D341Med (cell line): ENCODE results near the gene APP.

Experiments
- DNase-seq: peaks from one replicate; pipeline ENCODE4 v3.0.0; 2012; ENCODE audit warnings: low spot score

The APP gene

DNA sequence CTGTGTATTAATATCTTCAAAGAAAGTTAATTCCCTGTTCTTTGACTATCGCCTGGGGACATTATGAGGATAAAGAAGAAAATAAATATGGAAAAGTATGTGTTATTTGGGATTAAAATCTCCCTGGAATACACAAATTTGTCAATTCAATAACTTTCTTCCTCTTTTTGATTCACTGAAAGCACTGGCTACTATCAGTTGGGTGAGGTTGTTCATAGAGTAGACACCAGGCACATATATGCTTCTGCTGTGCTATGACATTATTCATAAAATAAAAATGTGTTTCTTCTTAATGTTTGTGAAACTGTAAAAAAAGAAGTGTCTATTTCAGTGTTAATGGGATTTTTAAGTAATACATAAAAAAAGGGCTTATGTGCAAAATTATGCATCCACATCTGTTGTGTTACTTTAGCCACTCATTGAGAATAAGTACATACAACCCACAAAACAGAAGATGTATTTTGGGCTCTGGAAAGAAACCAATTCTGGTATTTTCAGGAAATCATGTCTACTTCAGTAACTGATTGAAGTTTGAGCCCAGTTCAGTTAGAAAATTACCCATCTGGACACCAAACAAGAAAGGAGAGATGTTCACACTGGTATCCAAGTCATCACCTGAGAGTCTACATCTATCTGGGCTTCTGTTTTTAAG lies 266.4 kb downstream of the APP start:
- DNase-seq, result no peak

DNA sequence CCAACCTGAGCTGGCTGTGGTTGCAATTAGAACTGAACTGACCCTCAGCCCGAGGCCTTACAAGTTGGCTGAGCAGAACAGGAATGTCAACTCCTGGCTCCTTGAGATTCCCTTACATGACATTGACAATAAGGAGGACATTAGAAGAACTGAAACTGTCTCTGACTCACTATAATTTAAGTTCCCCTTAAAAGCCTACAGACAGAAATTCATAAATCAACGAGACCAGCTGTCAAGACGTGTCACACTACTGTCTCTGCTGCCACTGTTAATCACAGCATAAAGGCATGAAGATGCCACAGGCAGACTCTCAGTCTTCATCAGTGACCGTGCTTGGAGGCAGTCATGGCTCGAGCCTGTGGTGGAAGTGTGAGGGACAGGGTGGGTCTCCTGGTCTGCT lies 267.0 kb downstream of the APP start:
- DNase-seq, result no peak

DNA sequence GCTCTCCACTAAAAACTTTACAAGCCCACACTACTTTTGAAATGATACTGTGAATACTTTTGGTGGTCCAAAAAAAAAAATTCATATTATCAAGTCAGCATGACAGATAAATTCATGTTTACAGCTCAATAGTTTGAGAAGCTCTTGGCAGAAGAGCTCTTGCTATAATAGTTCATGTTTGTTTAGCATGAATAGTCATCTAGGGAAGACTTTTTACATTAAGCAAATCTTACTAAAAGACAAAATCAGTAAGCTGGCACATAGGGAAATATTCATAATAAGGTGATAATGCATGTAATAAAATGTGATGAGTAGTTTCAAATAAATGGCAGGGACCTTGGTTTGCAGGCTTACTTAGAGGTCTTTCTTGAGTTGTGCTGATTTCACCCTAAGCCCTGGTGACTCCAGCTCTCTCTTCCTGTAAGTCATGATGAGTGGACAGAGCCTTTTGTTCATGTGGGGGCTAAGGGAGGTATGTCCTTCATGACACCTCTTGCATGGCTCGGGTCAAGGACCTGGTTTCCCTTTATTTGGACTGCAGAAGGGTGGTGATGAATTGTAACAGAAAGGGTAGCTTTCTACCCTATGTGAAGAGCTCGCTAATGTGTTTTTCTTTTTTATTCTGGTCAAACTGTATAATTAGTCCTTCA lies 269.1 kb downstream of the APP start:
- DNase-seq, result no peak

DNA sequence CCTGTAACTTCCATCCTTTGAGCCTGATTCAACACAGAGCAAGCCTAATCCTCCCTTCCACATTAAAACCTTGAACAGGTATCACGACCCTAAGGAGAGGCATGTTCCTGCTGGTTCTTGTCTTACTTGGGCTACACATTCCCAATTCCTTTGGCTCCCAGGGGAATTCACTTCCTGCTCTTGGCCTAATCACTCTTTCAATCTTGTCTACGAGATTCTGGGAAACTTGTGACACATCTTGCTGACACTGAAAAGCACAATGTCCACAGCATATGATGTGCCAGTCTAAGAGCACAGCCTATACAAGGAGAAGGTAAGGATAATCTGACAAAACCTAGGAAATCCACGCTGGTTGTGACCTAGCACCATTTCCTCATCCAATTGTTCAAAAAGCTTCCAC lies 271.9 kb downstream of the APP start:
- no peak for DNase-seq

DNA sequence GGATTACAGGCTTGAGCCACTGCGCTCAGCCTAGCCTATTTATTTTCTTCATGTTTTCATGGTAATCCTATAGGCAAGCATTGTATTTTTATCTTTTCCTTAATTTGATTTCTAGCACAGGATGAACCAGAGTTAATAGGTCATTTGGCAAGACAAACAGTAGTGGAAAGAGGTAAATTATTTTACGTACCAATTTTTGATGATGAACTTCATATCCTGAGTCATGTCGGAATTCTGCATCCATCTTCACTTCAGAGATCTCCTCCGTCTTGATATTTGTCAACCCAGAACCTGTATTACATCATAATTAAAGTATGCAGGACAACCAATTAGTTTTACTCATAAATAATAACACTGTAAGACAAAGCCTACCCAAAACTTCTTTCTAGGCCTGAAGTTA lies 273.2 kb downstream of the APP start:
- no peak for DNase-seq

DNA sequence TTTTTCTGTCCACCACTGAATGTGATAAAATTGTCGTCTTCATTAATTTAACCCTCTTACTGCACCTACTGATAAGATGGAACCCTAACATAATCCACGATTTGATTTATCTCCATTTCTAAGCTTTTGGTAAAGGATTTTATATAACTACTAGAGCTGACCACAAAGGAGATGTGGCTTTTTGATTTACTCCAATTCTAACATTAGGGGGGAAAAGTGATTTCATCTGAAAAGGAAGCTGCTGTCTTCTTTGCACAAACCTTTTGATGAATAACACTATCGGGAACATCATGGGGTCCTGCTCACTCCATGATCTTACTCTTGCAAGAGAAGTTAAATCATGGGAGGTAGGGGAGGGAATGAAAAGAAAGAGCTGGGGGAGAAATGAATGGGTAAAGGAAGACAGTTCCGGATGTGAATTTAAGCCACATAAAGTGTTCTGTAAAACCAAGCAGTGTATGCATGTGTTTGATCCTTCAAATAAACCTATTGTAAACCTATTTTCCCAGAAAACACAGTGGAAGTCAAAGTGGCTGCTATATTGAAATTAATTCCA lies 274.0 kb downstream of the APP start:
- no peak for DNase-seq

DNA sequence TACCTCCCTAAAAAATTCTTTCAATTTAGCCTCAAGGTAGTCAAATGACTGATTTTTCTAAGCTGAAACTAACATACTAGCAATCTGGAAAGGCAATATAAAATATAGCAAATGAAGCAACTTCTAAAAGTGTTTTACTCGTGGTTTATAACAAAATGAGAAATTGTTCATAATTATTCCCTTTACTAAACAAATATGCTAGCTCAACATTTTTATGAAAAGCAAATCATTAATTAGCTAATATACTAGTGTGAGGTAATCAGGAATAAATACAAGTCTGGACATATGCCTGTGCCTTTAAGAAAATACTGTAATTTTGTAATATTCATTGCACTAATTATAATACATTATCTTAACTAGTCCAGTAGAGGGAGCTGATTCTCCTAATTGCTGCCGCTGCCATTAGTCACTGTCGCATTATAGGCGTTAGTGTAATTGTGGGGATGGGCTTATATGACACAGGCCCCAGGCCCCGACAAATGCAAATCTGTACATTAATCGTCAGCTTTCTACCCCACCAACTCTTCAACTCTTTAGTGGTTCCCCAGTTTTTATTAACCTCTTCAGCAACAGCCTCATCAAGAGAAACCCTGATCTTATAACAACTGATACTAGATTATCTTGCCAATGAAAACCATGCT lies 274.9 kb downstream of the APP start:
- DNase-seq, result peak; percentile 71

DNA sequence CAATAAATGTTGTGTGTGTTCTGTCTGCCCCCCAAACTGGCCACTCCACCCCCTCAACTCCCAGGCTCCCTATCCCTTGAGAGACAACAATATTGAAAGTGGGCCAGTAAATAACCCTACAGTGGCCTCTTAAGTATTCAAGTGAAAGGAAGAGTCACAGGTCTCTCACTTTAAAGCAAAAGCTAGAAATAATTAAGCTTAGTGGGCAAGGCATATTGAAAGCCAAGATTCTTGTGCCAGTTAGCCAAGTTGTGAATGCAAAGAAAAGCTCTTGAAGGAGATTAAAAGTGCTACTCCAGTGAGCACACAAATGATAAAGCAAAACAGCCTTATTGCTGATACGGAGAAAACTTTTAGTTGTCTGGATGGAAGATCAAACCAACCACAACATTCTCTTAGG lies 277.4 kb downstream of the APP start:
- no peak for DNase-seq

DNA sequence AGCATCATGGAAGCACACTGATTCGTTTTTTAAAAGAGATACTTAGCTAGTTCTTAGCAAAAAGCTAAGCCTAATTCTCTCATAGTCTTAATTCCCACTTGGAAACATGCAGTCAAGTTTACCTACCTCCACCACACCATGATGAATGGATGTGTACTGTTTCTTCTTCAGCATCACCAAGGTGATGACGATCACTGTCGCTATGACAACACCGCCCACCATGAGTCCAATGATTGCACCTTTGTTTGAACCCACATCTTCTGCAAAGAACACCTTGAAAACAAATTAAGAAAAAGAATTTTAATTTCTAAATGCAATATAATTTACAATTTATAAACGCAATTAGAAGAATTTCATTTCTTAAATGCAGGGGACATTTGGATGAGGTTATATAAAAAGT lies 279.0 kb downstream of the APP start:
- DNase-seq, result no peak

DNA sequence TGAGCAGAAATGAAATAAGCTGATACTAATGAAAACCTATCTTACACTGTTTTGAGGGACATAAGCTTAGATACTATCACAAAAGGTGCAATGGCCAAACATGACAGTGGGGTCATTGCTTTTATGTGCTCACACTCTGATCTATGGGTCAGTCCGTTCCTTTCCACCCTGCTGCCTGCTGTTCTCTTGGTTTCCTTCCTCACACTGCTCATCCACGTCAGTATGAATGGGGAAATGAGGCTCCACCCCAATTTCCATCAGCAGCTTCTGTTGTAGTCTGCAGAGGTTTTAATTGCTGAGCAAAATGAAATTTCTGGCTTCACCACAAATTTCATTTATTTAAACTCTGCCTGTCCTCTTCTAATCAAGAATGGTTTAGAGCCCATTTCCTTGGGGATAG lies 280.6 kb downstream of the APP start:
- DNase-seq, result no peak

DNA sequence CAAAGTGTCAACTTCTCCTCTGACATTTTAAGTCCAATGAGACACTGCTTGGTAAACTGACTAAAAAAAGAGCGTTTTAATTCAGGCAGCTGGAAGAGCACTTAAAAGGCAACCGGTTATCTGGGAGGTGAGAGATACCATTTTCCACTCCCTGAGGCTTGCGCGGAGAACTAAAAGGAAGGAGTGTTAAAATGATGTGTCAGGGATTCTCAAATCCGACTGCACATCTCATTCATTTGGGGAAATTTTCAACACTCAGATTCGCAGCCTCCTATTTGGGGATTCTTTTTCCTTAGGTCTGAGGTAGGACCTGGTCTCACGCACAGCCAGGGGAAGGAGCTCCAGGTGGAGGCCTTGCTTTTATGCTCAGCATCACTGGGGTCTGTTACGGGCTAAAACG lies 281.9 kb downstream of the APP start:
- DNase-seq, result no peak

DNA sequence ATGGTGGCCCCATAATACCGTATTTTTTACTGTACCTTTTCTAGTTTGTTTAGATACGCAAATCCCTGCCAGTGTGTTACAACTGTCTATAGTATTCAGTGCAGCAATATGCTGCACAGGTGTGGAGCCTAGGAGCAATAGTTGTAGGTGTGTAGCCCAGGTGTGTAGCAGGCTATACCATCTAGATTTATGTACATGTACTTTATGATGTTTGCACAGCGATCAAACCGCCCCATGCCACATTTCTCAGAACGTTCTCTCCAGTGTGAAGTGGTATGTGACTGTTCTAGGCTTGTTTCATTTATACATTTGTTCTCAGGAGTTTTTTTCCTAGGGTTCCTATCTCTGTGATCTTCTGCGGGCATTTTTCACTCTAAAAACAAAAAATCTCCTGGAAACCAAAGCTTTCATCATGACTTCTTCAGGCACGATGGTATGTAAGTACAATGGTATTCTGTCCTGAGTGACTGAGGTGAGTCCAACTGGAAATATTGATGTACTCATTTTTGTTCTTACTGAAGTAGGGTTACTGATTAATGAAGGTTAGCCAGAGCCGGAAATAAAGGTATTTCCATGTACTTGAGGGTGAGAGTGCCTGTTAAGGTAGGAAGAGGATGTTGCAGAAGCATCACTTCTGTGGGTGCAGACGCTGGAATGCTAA lies 282.8 kb downstream of the APP start:
- no peak for DNase-seq

DNA sequence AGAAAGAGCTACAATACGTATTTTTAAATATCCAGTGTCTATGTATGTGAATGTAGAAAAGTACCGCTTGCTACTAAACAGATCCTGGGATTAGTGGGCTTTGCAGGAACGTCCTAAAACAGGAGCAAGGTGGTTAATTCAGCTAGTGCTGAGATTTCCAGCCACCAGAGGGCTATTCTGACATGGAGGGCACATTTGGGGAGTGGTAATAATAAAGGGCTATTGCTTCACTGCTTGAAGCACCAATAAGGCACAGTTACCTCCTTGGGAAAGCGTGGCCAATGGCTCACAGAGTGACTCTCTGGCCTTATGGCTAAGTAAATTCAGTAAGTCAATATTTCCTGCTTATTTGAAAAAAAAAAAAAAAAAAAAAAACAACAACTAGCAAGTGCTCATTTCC lies 283.4 kb downstream of the APP start:
- DNase-seq, result no peak

DNA sequence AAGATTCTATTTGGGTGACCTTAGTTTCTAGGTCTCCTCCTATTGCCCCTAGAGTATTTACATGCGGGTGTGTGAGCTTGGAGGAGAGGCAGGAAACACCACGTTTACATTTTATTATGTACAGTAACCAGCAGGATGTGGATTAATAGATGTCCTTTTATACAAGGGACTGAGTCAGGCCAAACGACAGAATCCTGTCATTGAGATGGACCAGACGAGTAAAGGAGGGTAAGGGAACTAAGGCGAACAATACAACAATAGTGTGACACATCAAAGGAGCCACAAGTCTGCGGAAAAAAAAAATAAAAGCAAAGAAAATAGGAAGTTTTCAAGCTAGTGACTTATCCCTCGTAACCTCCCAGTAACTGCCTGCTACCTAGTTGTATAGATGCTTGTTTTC lies 284.7 kb downstream of the APP start:
- DNase-seq, result no peak

DNA sequence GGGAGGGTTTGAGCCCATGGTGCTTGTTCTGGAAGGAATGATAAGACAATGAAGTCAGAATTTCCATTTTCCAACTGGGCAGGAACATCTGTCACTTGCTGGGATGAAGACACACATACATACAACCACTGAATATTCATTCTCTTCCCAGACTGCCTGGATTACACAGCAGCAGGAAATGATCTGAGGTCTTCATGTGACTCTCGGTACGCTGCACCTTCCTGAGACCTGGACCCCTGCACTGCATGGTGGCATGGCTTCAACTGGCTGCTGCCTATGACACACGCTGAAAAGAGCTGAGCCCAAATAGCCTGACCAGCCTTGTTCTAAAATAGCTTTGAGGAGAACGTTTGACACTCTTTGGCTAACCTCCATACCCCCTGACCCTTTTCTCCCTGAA lies 285.2 kb downstream of the APP start:
- no peak for DNase-seq

DNA sequence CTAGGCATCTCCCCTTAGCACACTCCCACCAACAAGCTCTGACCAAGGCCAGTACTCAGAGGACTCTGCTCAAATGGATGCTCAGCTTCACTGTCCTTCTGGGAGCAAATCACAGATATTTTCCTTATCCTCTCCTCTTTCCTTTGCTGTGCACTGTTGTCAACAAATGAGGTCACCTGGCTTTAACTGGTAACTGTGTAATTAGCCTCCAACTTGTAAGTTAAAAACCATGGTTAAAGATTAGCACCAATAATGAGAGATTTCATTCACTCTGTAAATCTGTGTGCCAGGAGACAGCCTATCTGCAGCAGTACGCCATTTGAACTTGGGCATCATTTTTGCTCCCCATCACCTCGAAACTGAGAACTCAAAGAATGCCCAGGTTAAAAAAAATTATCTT lies 286.3 kb downstream of the APP start:
- DNase-seq, result no peak

DNA sequence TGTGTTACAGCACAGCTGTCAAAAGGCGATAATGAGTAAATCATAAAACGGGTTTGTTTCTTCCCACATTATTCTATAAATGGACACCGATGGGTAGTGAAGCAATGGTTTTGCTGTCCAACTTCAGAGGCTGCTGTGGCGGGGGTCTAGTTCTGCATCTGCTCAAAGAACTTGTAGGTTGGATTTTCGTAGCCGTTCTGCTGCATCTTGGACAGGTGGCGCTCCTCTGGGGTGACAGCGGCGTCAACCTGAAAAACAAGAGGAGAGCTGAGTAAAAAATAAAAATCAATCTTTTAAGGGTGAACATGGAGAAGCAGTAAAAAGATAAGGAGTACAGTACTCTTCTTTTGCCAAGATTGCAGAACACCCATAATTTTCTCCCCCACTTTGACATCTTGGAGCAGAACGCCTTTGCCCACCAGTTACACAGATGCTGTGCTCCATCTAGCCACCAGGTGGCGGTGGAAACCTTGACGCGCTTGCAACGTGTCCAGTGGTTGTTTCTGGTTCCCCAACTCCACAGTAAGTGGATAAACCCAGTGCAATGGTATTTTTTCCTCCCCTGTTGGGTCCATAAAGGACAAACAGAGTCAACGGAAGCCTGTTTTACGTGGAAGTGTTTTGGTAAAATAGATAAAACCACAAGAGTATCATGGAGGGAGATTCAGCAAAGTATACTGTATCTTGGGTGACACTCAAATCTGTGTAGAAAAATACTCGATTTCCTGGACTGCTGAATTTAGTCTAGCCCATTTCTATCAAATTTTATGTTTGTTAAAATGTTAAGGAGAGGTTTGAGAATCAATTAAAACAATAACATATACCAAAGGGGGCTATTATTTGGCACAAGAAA lies 288.8 kb downstream of the APP start:
- DNase-seq, result peak; percentile 78

DNA sequence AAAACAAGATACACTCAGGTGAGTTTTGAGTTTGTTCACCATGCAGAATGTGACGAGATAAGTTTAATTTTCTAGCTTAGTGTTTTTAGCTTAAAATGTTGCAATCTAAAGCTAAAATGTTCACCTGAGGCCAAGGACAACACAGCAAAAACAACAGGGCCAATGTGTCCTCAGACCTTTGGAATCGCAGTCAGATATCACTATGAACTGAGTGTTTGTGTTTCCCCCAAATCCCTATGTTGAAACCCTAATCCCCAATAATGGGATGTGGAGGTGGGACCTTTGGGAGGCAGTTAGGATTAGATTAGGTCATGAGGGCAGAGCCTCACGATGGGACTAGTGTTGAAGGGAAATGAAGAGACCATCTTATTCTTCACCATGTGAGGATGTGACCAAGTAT lies 291.4 kb downstream of the APP start:
- no peak for DNase-seq

DNA sequence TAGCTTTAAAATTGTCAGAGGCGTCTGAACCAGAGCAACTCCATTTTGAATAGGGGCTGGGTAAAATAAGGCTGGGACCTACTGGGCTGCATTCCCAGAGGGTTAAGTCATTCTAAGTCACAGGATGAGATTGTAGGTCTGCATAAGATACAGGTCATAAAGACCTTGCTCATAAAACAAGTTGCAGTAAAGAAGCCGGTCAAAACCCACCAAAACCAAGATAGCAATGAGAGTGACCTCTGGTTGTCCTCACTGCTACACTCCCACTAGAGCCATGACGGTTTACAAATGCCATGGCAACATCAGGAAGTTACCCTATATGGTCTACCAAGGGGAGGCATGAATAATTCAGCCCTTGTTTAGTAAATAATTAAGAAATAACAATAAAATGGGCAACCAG lies 292.2 kb downstream of the APP start:
- DNase-seq, result no peak

DNA sequence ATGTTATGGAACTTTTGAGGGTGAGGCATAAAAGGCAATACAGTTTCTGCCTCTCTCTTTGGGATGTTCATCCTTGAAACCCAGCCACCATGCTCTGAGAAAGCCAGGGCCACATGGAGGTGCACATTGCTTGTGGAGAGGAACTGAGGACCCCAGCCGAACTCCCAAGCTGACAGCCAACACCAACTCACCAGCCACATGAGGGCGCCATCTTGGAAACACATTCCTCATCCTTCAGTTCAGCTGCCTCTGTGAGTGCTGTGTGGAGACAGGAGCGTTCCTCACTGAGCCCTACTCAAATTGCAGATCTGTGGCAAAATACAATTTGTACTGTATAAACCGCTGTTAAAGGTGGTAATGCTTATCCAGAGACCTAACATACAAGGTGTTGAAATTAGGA lies 298.3 kb downstream of the APP start:
- DNase-seq, result no peak

DNA sequence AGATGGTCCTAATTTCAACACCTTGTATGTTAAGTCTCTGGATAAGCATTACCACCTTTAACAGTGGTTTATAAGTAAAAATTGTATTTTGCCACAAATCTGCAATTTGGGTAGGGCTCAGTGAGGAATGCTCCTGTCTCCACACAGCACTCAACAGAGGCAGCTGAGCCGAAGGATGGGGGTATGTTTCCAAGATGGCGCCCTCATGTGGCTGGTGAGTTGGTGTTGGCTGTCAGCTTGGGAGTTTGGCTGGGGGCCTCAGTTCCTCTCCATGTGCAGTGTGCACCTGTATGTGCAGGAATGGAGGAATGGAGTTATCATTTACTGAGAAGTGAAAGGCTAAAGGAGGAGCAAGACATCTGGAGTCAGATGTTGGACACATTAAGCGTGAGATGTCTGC lies 299.0 kb downstream of the APP start:
- no peak for DNase-seq

DNA sequence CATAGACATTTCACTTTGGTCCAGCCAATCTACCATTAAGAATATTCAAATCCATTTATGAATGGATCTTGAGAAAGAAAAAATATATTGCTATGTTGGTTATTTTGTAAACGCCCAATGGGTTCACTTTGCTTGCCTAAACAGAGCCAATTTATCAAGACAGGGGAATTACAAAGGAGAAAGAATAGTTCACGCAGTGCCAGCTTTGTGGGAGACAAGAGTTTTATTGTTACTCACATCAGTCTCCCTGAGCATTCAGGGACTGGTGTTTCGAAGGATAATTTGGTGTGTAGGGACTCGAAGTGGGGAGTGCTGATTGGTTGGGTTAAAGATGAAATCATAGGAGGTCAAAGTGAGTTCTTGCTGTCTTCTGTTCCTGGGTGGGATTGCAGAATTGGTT lies 300.5 kb downstream of the APP start:
- DNase-seq, result no peak
